Erythroblast (primary cell): ENCODE results near the gene NAT8.
"Not testable (repeated sequence)": the region's sequence is repeated elsewhere in the genome, so short reads cannot be mapped to it uniquely, and the experiment has no call there.

ENCODE experiments used
- GATA1 ChIP-seq: IDR thresholded peaks from 2 replicates; pipeline ENCODE4 v1.6.1; 2011; ENCODE audit warnings: low read depth, mild to moderate bottlenecking, control low read depth, low read length, moderate library complexity
- POLR2A ChIP-seq: IDR thresholded peaks from 2 replicates; pipeline ENCODE4 v1.6.1; 2011; ENCODE audit warnings: mild to moderate bottlenecking, low read length

DNA sequence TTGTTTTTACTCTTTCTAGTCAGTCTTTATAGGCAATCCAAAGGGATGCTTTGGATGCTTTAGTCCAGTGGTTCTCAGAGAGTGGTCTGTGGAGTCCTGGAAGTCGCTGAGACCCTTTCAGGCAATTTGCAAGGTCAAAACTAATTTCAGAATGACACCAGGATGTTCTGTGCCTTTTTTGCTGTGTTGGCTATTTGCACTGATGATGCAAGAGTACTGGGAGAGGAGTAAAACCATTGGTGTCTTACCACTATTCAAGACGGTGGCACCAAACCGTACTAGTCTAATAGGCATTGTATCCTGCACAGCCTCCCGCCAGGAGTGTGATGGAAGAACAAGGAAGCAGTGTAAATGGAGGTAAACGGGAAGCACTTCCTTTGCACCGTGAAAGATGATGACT is 34.0 kb upstream of the NAT8 start:
- TF ChIP-seq POLR2A, GATA1: not testable (repeated sequence)
